Endothelial cell of umbilical vein (primary cell): Measurements from ENCODE around the gene TXNRD2. TPM values are rescaled to one million over a fixed set of nuclear protein-coding genes. Genes with fewer than 3 reads are reported as not detected.
A peak's percentile ranks its signal among the peaks of the same experiment; 100 is the strongest.

Experiments used
- BruUV-seq: library from RNA; stranded (reverse); fragments of 400-500 nt; replicated peaks from 2 replicates; lab custom pipeline; 2021; lab: Mats Ljungman, UMichigan
- CTCF ChIA-PET: fragments of 300-600, 350-600 bp; sonication (Branson Sonifier 250); formaldehyde crosslinking; loops from one replicate; lab custom pipeline; 2021; ENCODE audit warnings: antibody characterized with exemption, inconsistent platforms; lab: Charles Lee
- POLR2A ChIA-PET: fragments of 300-600, 350-600 bp; sonication (Branson Sonifier 250); formaldehyde crosslinking; loops from one replicate; lab custom pipeline; 2021; ENCODE audit warnings: antibody characterized with exemption, inconsistent platforms; lab: Charles Lee
- DNase-seq: peaks from one replicate; pipeline ENCODE4 v3.0.0-alpha.2; 2011; ENCODE audit warnings: low read depth, low spot score
- FAIRE-seq: peaks from 2 replicates; lab custom pipeline; 2011; peaks lifted over from hg19 to GRCh38; lab: Jason Lieb, UNC
- H2AFZ ChIP-seq: 2 replicates; pipeline ENCODE4 v1.6.0; 2012; ENCODE audit warnings: low read depth, low read length, control low read depth, inconsistent platforms
- H3K27ac ChIP-seq: 2 replicates; pipeline ENCODE4 v1.5.1; 2011; ENCODE audit warnings: low read depth, mild to moderate bottlenecking, control low read depth, low read length, moderate library complexity; ENCODE audit not compliant: insufficient read depth
- H3K27me3 ChIP-seq, 2 experiments: 2 replicates each; pipeline versions ENCODE4 v1.6.0 to v1.6.1; 2011; ENCODE audit warnings: low read length in 2 of 2, mixed read lengths in 1 of 2; ENCODE audit not compliant: control insufficient read depth in 2 of 2, insufficient read depth in 2 of 2
- H3K36me3 ChIP-seq, 2 experiments: 2 replicates in 1 of 2; 3 replicates in 1 of 2; pipeline ENCODE4 v1.5.1; 2011; ENCODE audit warnings: low read length in 2 of 2, mild to moderate bottlenecking in 1 of 2, moderate library complexity in 1 of 2; ENCODE audit not compliant: control insufficient read depth in 2 of 2, insufficient read depth in 2 of 2; ENCODE audit errors: extremely low read depth in 1 of 2
- H3K4me1 ChIP-seq: 3 replicates; pipeline ENCODE4 v1.5.1; 2011; ENCODE audit warnings: mild to moderate bottlenecking, low read length; ENCODE audit not compliant: control insufficient read depth, insufficient read depth; ENCODE audit errors: extremely low read depth
- H3K4me2 ChIP-seq: 2 replicates; pipeline ENCODE4 v1.6.1; 2011; ENCODE audit warnings: low read length, control low read depth, mixed read lengths; ENCODE audit not compliant: insufficient read depth
- H3K4me3 ChIP-seq, 3 experiments: fragments of 200-600 bp in 1 of 3; sonication (generic), shearing (Covaris generic) in 1 of 3; replicated peaks in 1 of 3; 2 replicates each; pipeline ENCODE4 v1.5.1; 2011 to 2016; ENCODE audit warnings: control low read depth in 3 of 3, low read length in 3 of 3, mild to moderate bottlenecking in 2 of 3, inconsistent platforms in 1 of 3, low read depth in 1 of 3, moderate library complexity in 1 of 3; ENCODE audit not compliant: insufficient read depth in 1 of 3
- H3K79me2 ChIP-seq: 2 replicates; pipeline ENCODE4 v1.6.0; 2012; ENCODE audit warnings: low read length, inconsistent platforms; ENCODE audit not compliant: control insufficient read depth, insufficient read depth
- H3K9ac ChIP-seq: replicated peaks from 2 replicates; pipeline ENCODE3; 2011; ENCODE audit warnings: low read length, control low read depth; ENCODE audit not compliant: insufficient read depth; ENCODE audit errors: extremely low read depth
- H3K9me1 ChIP-seq: replicated peaks from 3 replicates; pipeline ENCODE4 v1.6.0; 2011; ENCODE audit warnings: mild to moderate bottlenecking, low read length; ENCODE audit not compliant: control insufficient read depth, insufficient read depth; ENCODE audit errors: extremely low read depth
- H3K9me3 ChIP-seq: replicated peaks from 2 replicates; pipeline ENCODE4 v1.5.1; 2012; ENCODE audit warnings: low read length, inconsistent platforms; ENCODE audit not compliant: control insufficient read depth, insufficient read depth
- H4K20me1 ChIP-seq: replicated peaks from 2 replicates; pipeline ENCODE3; 2011; ENCODE audit warnings: mild to moderate bottlenecking, low read length; ENCODE audit not compliant: control insufficient read depth, insufficient read depth; ENCODE audit errors: extremely low read depth
- CTCF ChIP-seq, 2 donors: IDR thresholded peaks; 1 replicate in 1 of 2; 2 replicates in 1 of 2; pipeline ENCODE4 v1.5.1; 2011; ENCODE audit warnings: low read length in 2 of 2, mild to moderate bottlenecking in 2 of 2, moderate library complexity in 2 of 2, control low read depth in 1 of 2, inconsistent platforms in 1 of 2, low read depth in 1 of 2; ENCODE audit not compliant: insufficient read depth in 1 of 2; ENCODE audit errors: extremely low read depth in 1 of 2
- EZH2 ChIP-seq: IDR thresholded peaks from 2 replicates; pipeline ENCODE4 v1.6.1; 2012; ENCODE audit warnings: borderline replicate concordance, low read depth, mild to moderate bottlenecking, moderate library complexity, low read length, inconsistent platforms; ENCODE audit not compliant: severe bottlenecking
- FOS ChIP-seq: IDR thresholded peaks from 2 replicates; pipeline ENCODE4 v1.6.1; 2011; ENCODE audit warnings: mild to moderate bottlenecking, low read length, moderate library complexity, borderline replicate concordance; ENCODE audit not compliant: insufficient read depth
- GATA2 ChIP-seq: IDR thresholded peaks from 2 replicates; pipeline ENCODE4 v1.7.0; 2011; ENCODE audit warnings: low read depth, mild to moderate bottlenecking, moderate library complexity, mixed read lengths, low read length; ENCODE audit not compliant: insufficient read length, insufficient read depth
- JUN ChIP-seq: IDR thresholded peaks from 2 replicates; pipeline ENCODE4 v1.6.1; 2011; ENCODE audit warnings: borderline replicate concordance, low read depth; ENCODE audit not compliant: insufficient read length, insufficient read depth
- MYC ChIP-seq: IDR thresholded peaks from one replicate; pipeline ENCODE4 v1.6.1; 2011; ENCODE audit warnings: mild to moderate bottlenecking, low read depth, low read length
- POLR2A ChIP-seq: IDR thresholded peaks from 2 replicates; pipeline ENCODE4 v1.6.1; 2012; ENCODE audit warnings: low read depth, mild to moderate bottlenecking, control low read depth, low read length
- POLR2AphosphoS5 ChIP-seq: IDR thresholded peaks from 2 replicates; pipeline ENCODE4 v1.6.1; 2012; ENCODE audit warnings: low read depth, mild to moderate bottlenecking, control low read depth, low read length, moderate library complexity; ENCODE audit not compliant: insufficient read depth
- dilution Hi-C: fragments of 300-500 bp; cut with MboI; formaldehyde crosslinking; loops from one replicate; pipeline ENCODE4 v1.15.0; 2019; ENCODE audit warnings: low sequenced_read_pairs; ENCODE audit not compliant: extremely low pct_ligation_motif_present
- intact Hi-C: fragments of 100-400 bp; cut with micrococcal nuclease; formaldehyde crosslinking; loops from one replicate; pipeline ENCODE4 v1.10.0; 2022
- polyA plus RNA-seq, 4 experiments: library from polyadenylated mRNA; depleted of rRNA in 3 of 4; stranded (reverse) in 3 of 4; unstranded in 1 of 4; fragments of >200 nt; gene quantifications; 2 replicates each; pipeline versions ENCODE4 v1.2.1 to v1.2.3, GENCODE V29; 2011 to 2012; ENCODE audit warnings: missing spikeins in 1 of 4
- total RNA-seq: library from RNA; stranded (reverse); gene quantifications from 2 replicates; pipeline ENCODE4 v1.2.3, GENCODE V29; 2021
- TF ChIP-seq, protein P1 (sequence below): IDR thresholded peaks from 2 replicates; pipeline ENCODE4 v1.6.1; 2011; ENCODE audit not compliant: insufficient read depth, insufficient read length

Gene TXNRD2
- total and polyA plus RNA-seq, 2 donors (not counting 3 experiments of a cell fraction or from before 2014, with no cell fraction given): 211 to 440 TPM

DNA sequence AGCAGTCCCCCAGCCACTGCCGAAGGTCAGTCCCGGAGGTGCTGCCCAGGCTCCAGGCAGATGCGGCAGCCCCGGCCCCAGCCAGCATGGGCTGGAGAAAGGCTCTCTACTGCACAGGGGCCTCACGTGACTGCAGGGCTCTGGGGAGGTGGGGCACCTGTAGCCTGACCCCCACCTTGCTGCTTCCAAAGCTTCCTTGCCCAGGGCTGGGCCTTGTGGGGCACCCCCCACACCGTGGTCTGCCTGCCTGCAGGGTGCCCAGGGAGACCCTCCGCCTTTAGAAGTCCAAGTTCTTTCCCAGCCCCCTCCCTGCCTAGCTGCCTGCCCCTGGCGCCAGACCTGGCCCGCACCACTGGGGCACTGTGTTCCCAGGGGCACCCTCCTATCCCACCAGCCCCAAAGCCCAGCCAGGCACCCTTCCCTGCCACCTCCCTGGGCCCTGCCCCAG lies 28.4 kb upstream of the TXNRD2 start:
- dilution Hi-C loops (no loop called here), intact Hi-C loops (loop anchor here (1.0 kb wide), 3 partner anchors 28 to 110 kb away; partner anchors contain the start of gene DGCR8)
- no peak overlapping the region for H3K9ac ChIP-seq
- H3K9me3 ChIP-seq: no peaks in the 10 kb centered on the region
- H3K9me1 ChIP-seq: no peaks in the 10 kb centered on the region
- TSS peak; percentile 53 for BruUV-seq
- no peak overlapping the region for H3K27ac ChIP-seq
- H2AFZ ChIP-seq: no peak overlapping the region
- ChIA-PET POLR2A (no interaction called here), CTCF (interaction anchor here (1.0 to 12.2 kb wide), 6 partner anchors 11 to 51 kb away, joined by 4 to 304 read pairs (median 6); partner anchors contain the start of gene TANGO2)
- DNase-seq: no peak
- H3K36me3 ChIP-seq: peaks cover 14 to 54% of the 10 kb centered on the region in 2 experiments
- H3K4me2 ChIP-seq: no peak overlapping the region
- FAIRE-seq: no peak
- H3K4me1 ChIP-seq: peaks cover 19% of the 10 kb centered on the region
- TF ChIP-seq GATA2 (no peak), JUN (no peak), MYC (no peak), FOS (no peak), POLR2A (no peak), EZH2 (no peak)
- H3K79me2 ChIP-seq: no peaks in the 10 kb centered on the region
- H3K27me3 ChIP-seq: no peaks in the 10 kb centered on the region
- H3K4me3 ChIP-seq: no peak overlapping the region
- no peaks in the 10 kb centered on the region for H4K20me1 ChIP-seq

DNA sequence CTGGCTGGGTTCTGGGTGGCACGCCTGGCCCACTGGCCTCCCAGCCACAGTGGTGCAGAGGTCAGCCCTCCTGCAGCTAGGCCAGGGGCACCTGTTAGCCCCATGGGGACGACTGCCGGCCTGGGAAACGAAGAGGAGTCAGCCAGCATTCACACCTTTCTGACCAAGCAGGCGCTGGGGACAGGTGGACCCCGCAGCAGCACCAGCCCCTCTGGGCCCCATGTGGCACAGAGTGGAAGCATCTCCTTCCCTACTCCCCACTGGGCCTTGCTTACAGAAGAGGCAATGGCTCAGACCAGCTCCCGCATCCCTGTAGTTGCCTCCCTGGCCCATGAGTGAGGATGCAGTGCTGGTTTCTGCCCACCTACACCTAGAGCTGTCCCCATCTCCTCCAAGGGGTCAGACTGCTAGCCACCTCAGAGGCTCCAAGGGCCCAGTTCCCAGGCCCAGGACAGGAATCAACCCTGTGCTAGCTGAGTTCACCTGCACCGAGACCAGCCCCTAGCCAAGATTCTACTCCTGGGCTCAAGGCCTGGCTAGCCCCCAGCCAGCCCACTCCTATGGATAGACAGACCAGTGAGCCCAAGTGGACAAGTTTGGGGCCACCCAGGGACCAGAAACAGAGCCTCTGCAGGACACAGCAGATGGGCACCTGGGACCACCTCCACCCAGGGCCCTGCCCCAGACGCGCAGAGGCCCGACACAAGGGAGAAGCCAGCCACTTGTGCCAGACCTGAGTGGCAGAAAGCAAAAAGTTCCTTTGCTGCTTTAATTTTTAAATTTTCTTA lies 27.7 kb upstream of the TXNRD2 start:
- no peak for DNase-seq

More for the DNA sequence above, 27.7 kb upstream of the TXNRD2 start:
- Histone ChIP-seq H2AFZ (no peak overlapping the region), H3K27ac (no peak overlapping the region), H3K4me3 (no peak overlapping the region), H3K9ac (no peak overlapping the region), H3K27me3 (no peaks in the 10 kb centered on the region), H3K4me1 (peaks cover 14% of the 10 kb centered on the region), H4K20me1 (no peaks in the 10 kb centered on the region), H3K9me3 (no peaks in the 10 kb centered on the region), H3K79me2 (no peaks in the 10 kb centered on the region), H3K36me3 (peaks cover 14 to 60% of the 10 kb centered on the region in 2 experiments), H3K9me1 (no peaks in the 10 kb centered on the region), H3K4me2 (no peak overlapping the region)
- TF ChIP-seq EZH2 (no peak), POLR2A (no peak), POLR2AphosphoS5 (no peak), CTCF (IDR thresholded peaks at IDR 0.05; ENCODE audit: extremely low read depth in 1 of 2, insufficient read depth in 1 of 2, low read depth in 1 of 2, low read length in 2 of 2) (no peak), JUN (no peak), FOS (no peak), GATA2 (no peak), MYC (no peak)
- TF ChIP-seq, protein P1, sequence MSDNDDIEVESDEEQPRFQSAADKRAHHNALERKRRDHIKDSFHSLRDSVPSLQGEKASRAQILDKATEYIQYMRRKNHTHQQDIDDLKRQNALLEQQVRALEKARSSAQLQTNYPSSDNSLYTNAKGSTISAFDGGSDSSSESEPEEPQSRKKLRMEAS: no peak
- dilution Hi-C loops (no loop called here), intact Hi-C loops (no loop called here)
- ChIA-PET CTCF (interaction anchor here (1.3 to 12.2 kb wide), 4 partner anchors 16 to 51 kb away, joined by 4 to 304 read pairs (median 7); partner anchors contain the start of gene TANGO2), POLR2A (no interaction called here)
- no TSS peak for BruUV-seq
- no peak for FAIRE-seq
